Measurements from ENCODE around the gene NIPAL4. TPM values are rescaled to one million over a fixed set of nuclear protein-coding genes. Genes with fewer than 3 reads are reported as not detected.

Gene NIPAL4
- total and polyA plus RNA-seq, 2 donors (not counting 3 experiments of a cell fraction or from before 2014, with no cell fraction given): not detected

DNA sequence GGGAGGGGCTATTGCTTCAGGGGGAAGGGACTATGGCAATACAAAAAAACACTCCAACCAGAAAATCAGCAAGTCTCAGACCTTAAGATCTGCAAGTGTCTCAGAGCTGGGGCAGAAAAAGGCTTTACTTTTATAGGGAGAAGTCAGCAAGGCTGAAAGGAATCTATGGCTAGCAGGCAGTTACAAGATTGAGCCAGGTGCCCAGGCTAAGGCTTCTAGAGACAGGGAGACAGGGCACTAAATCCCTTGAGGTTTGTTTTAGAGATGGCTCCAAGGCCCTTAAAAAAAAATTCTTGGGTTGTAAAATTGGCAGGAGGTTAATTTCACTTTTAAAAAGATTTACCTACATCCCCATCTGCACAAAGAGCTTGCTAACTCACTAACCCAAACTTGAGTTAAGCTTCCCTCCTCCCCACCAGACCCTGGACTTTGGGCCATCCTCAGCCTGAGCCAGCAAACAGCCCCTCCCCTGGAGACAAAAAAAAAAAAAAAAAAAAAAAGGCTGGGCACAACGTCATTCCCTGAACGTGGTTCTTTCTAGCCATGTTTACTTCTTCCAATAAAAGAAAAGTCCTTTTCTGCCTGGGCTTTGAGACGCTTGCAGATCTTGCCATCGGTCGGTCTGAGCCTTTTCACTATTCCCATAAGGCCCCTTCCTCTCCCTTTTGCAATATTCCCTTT lies 17.9 kb downstream of the NIPAL4 start:
- H3K36me3 ChIP-seq (ENCODE audit: control insufficient read depth in 2 of 2, extremely low read depth in 1 of 2, insufficient read depth in 2 of 2, low read length in 2 of 2): no peaks in the 10 kb centered on the region
- no peak overlapping the region for H3K4me2 ChIP-seq (ENCODE audit: insufficient read depth, low read length)
- no peak overlapping the region for H3K9ac ChIP-seq (replicated peaks; ENCODE audit: extremely low read depth, insufficient read depth, low read length)
- no peaks in the 10 kb centered on the region for H4K20me1 ChIP-seq (replicated peaks; ENCODE audit: control insufficient read depth, extremely low read depth, insufficient read depth, low read length)
- dilution Hi-C loops (cut with MboI; ENCODE audit: extremely low pct_ligation_motif_present, low sequenced_read_pairs) (loop anchor here (25.0 kb wide), 1 partner anchor 141 kb away; a partner anchor contains a TSS), intact Hi-C loops (cut with micrococcal nuclease) (loop anchor here (1.0 to 2.0 kb wide), 6 partner anchors 47 to 240 kb away; no protein-coding TSS in a partner anchor)
- H3K27me3 ChIP-seq (ENCODE audit: control insufficient read depth in 2 of 2, insufficient read depth in 2 of 2, low read length in 2 of 2): peaks cover 0 to 2% of the 10 kb centered on the region in 2 experiments
- no TSS peak for BruUV-seq (replicated peaks)
- H3K79me2 ChIP-seq (ENCODE audit: control insufficient read depth, insufficient read depth, low read length): no peaks in the 10 kb centered on the region
- ChIA-PET POLR2A (no interaction called here), CTCF (interaction anchor here (1.6 to 6.1 kb wide), 4 partner anchors 32 to 241 kb away, joined by 3 to 44 read pairs (median 18); a partner anchor contains a TSS)
- H3K9me3 ChIP-seq (replicated peaks; ENCODE audit: control insufficient read depth, insufficient read depth, low read length): no peaks in the 10 kb centered on the region
- H2AFZ ChIP-seq (ENCODE audit: low read depth, low read length): no peak overlapping the region
- H3K27ac ChIP-seq (ENCODE audit: insufficient read depth, low read depth, low read length): no peak overlapping the region
- DNase-seq (ENCODE audit: low read depth, low spot score): no peak
- H3K9me1 ChIP-seq (replicated peaks; ENCODE audit: control insufficient read depth, extremely low read depth, insufficient read depth, low read length): no peaks in the 10 kb centered on the region
- TF ChIP-seq FOS (IDR thresholded peaks at IDR 0.05; ENCODE audit: borderline replicate concordance, insufficient read depth, low read length) (no peak), JUN (IDR thresholded peaks at IDR 0.05; ENCODE audit: borderline replicate concordance, insufficient read depth, insufficient read length, low read depth) (no peak), GATA2 (IDR thresholded peaks at IDR 0.05; ENCODE audit: insufficient read depth, insufficient read length, low read depth, low read length) (no peak), MAX (IDR thresholded peaks at IDR 0.05; ENCODE audit: insufficient read depth, insufficient read length) (no peak), POLR2A (IDR thresholded peaks at IDR 0.05; ENCODE audit: low read depth, low read length) (no peak), MYC (IDR thresholded peaks at IDR 0.05; ENCODE audit: low read depth, low read length) (no peak), EZH2 (IDR thresholded peaks at IDR 0.05; ENCODE audit: borderline replicate concordance, low read depth, low read length, severe bottlenecking) (no peak), POLR2AphosphoS5 (IDR thresholded peaks at IDR 0.05; ENCODE audit: insufficient read depth, low read depth, low read length) (no peak)
- TF ChIP-seq, protein P1, sequence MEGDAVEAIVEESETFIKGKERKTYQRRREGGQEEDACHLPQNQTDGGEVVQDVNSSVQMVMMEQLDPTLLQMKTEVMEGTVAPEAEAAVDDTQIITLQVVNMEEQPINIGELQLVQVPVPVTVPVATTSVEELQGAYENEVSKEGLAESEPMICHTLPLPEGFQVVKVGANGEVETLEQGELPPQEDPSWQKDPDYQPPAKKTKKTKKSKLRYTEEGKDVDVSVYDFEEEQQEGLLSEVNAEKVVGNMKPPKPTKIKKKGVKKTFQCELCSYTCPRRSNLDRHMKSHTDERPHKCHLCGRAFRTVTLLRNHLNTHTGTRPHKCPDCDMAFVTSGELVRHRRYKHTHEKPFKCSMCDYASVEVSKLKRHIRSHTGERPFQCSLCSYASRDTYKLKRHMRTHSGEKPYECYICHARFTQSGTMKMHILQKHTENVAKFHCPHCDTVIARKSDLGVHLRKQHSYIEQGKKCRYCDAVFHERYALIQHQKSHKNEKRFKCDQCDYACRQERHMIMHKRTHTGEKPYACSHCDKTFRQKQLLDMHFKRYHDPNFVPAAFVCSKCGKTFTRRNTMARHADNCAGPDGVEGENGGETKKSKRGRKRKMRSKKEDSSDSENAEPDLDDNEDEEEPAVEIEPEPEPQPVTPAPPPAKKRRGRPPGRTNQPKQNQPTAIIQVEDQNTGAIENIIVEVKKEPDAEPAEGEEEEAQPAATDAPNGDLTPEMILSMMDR (IDR thresholded peaks at IDR 0.05; ENCODE audit: extremely low read depth in 1 of 2, insufficient read depth in 1 of 2, low read depth in 1 of 2, low read length in 2 of 2): no peak
- peaks cover 6% of the 10 kb centered on the region for H3K4me1 ChIP-seq (ENCODE audit: control insufficient read depth, extremely low read depth, insufficient read depth, low read length)
- H3K4me3 ChIP-seq (replicated peaks in 1 of 3; ENCODE audit: insufficient read depth in 1 of 3, low read depth in 1 of 3, low read length in 3 of 3): no peak overlapping the region
- FAIRE-seq: no peak

Data from endothelial cell of umbilical vein (primary cell).